GM12872 (cell line): ENCODE results near the gene PRDM12.

Source experiments
- CTCF ChIP-seq: IDR thresholded peaks from 3 replicates; pipeline ENCODE4 v1.5.1; 2011; ENCODE audit warnings: low read depth, mild to moderate bottlenecking, low read length, moderate library complexity; ENCODE audit not compliant: insufficient read depth

The PRDM12 gene

GRCh38 chr9:130654879-130655278 lies 9.5 kb upstream of the PRDM12 start:
- no peak for TF ChIP-seq CTCF

GRCh38 chr9:130658893-130659698 lies 5.3 kb upstream of the PRDM12 start:
- TF ChIP-seq CTCF = no peak

- TF ChIP-seq CTCF = no peak
Observed at GRCh38 chr9:130659699-130660248, 4.6 kb upstream of the PRDM12 start.

- no peak for TF ChIP-seq CTCF
Observed at GRCh38 chr9:130660326-130660682, 4.1 kb upstream of the PRDM12 start.

GRCh38 chr9:130660683-130661450 lies 3.5 kb upstream of the PRDM12 start:
- TF ChIP-seq CTCF = no peak

GRCh38 chr9:130661451-130662098 lies 2.8 kb upstream of the PRDM12 start:
- no peak for TF ChIP-seq CTCF
